Transverse colon (tissue), 4 donors: ENCODE results near the gene PANK4. TPM values are rescaled to one million over a fixed set of nuclear protein-coding genes. Genes with fewer than 3 reads are reported as not detected.

Experiments used
- DNase-seq: peaks from one replicate; pipeline ENCODE4 v3.0.0-alpha.2; 2019
- H3K27ac ChIP-seq, 4 donors: fragments of 200-600 bp; sonication (generic); 2 replicates each; pipeline ENCODE4 v1.5.1; 2016 to 2018; ENCODE audit warnings: inconsistent platforms in 4 of 4
- H3K27me3 ChIP-seq: fragments of 200-600 bp; sonication (generic); 2 replicates; pipeline ENCODE4 v1.5.1; 2017; ENCODE audit warnings: inconsistent platforms
- H3K36me3 ChIP-seq, 4 donors: fragments of 200-600 bp; sonication (generic); 2 replicates each; pipeline ENCODE4 v1.5.1; 2017 to 2019; ENCODE audit warnings: inconsistent platforms in 4 of 4
- H3K4me1 ChIP-seq, 4 donors: fragments of 200-600 bp; sonication (generic); 2 replicates each; pipeline ENCODE4 v1.5.1; 2017 to 2020; ENCODE audit warnings: inconsistent platforms in 4 of 4
- H3K4me3 ChIP-seq, 4 donors: fragments of 200-600 bp; sonication (generic); 1 replicate in 1 of 4; 2 replicates in 3 of 4; pipeline versions ENCODE4 v1.5.1 to v1.6.1; 2017 to 2019; ENCODE audit warnings: inconsistent platforms in 4 of 4
- H3K9me3 ChIP-seq, 2 donors: fragments of 200-600 bp; sonication (generic); 2 replicates each; pipeline ENCODE4 v1.5.1; 2017 to 2019; ENCODE audit warnings: inconsistent platforms in 2 of 2
- EP300 ChIP-seq: sonication (generic); formaldehyde crosslinking; IDR thresholded peaks from one replicate; pipeline ENCODE4 v1.6.1; 2017; ENCODE audit warnings: antibody characterized with exemption, low read depth
- POLR2A ChIP-seq: fragments of 450-650 bp; IDR thresholded peaks from one replicate; pipeline ENCODE4 v1.6.1; 2016; ENCODE audit warnings: antibody characterized with exemption, mild to moderate bottlenecking, moderate library complexity
- POLR2AphosphoS5 ChIP-seq, 3 donors: sonication (generic); formaldehyde crosslinking; IDR thresholded peaks; one replicate each; pipeline ENCODE4 v1.6.1; 2016; ENCODE audit warnings: antibody characterized with exemption in 3 of 3
- WGBS, 2 donors: methylation state at CpG; one replicate each; pipeline ENCODE4 v1.1.5; 2018; ENCODE audit warnings: low coverage in 1 of 2; 5-methylcytosine and 5-hydroxymethylcytosine counted together
- in situ Hi-C, 4 donors: fragments of 200-750 bp; cut with MboI; loops; one replicate each; pipeline versions ENCODE4 v1.15.0 to v1.15.1; 2017; ENCODE audit warnings: low sequenced_read_pairs in 3 of 4, low pct_ligation_motif_present in 1 of 4, low pct_unique_long_range_greater_than_20kb in 1 of 4
- intact Hi-C: fragments of 100-400 bp; cut with DNase I; formaldehyde crosslinking; loops from one replicate; pipeline ENCODE4 v1.15.1; 2023; ENCODE audit warnings: low total_unique reads
- total RNA-seq, 4 donors: library from RNA; depleted of rRNA; stranded (reverse); fragments of >200 nt; gene quantifications; one replicate each; pipeline ENCODE4 v1.1.0, GENCODE V29; 2016
- TF ChIP-seq, protein P1 (sequence below), 5 experiments: fragments of 200-600 bp in 3 of 5; fragments of 450-650 bp in 2 of 5; sonication (generic) in 3 of 5; IDR thresholded peaks; 1 replicate in 2 of 5; 2 replicates in 3 of 5; pipeline ENCODE4 v1.5.1; 2016 to 2017; ENCODE audit warnings: antibody characterized with exemption in 5 of 5, inconsistent platforms in 3 of 5, mild to moderate bottlenecking in 2 of 5, moderate library complexity in 1 of 5

Gene PANK4
- total RNA-seq, 4 donors from 2014 or later = 41.1 to 58.3 (median 47.3) TPM

DNA sequence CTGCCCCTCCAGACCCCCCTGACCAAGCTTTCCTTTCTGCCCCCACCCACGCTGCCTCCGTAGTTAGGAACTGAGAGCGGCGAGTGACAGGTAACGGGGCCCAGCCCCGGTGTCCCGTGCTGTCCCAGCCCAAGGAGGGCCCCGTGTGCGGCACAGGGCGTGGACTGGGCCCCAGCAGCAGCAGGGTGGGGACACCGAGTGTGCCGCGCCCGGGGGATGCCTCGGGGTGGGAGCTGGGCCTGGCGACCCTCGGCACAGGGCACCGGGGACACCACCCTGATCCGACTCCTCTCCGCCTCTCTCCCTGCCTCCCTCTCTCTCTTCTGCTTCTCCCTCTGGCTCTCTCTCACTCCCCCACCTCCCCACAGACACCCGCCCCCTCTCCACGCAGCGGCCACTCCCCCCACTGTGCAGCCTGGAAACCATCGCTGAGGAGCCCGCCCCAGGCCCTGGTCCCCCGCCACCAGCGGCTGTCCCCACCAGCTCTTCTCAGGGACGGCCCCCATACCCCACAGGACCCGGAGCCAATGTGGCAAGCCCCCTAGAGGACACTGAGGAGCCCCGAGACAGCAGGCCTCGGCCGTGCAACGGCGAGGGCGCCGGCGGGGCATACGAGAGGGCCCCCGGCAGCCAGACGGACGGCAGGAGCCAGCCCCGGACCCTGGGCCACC, 22.7 kb downstream of the PANK4 start:
- WGBS, 2 donors = 39% methylated on average over 34 of the region's 42 CpGs; no CpG with 5 or more reads in 1 of the 2 donors
- Histone ChIP-seq H3K4me1 (peaks cover 0 to 3% (median 0%) of the 10 kb centered on the region in 4 donors), H3K27ac (no peak overlapping the region), H3K36me3 (no peaks in the 10 kb centered on the region), H3K9me3 (no peaks in the 10 kb centered on the region), H3K27me3 (peaks cover 53% of the 10 kb centered on the region), H3K4me3 (no peak overlapping the region)
- TF ChIP-seq EP300 (no peak), POLR2AphosphoS5 (IDR thresholded peaks at IDR 0.05) (no peak), POLR2A (no peak)
- TF ChIP-seq, protein P1, sequence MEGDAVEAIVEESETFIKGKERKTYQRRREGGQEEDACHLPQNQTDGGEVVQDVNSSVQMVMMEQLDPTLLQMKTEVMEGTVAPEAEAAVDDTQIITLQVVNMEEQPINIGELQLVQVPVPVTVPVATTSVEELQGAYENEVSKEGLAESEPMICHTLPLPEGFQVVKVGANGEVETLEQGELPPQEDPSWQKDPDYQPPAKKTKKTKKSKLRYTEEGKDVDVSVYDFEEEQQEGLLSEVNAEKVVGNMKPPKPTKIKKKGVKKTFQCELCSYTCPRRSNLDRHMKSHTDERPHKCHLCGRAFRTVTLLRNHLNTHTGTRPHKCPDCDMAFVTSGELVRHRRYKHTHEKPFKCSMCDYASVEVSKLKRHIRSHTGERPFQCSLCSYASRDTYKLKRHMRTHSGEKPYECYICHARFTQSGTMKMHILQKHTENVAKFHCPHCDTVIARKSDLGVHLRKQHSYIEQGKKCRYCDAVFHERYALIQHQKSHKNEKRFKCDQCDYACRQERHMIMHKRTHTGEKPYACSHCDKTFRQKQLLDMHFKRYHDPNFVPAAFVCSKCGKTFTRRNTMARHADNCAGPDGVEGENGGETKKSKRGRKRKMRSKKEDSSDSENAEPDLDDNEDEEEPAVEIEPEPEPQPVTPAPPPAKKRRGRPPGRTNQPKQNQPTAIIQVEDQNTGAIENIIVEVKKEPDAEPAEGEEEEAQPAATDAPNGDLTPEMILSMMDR (IDR thresholded peaks at IDR 0.05) = no peak
- DNase-seq = no peak
- intact Hi-C loops = no loop called here
- in situ Hi-C loops = no loop called here

DNA sequence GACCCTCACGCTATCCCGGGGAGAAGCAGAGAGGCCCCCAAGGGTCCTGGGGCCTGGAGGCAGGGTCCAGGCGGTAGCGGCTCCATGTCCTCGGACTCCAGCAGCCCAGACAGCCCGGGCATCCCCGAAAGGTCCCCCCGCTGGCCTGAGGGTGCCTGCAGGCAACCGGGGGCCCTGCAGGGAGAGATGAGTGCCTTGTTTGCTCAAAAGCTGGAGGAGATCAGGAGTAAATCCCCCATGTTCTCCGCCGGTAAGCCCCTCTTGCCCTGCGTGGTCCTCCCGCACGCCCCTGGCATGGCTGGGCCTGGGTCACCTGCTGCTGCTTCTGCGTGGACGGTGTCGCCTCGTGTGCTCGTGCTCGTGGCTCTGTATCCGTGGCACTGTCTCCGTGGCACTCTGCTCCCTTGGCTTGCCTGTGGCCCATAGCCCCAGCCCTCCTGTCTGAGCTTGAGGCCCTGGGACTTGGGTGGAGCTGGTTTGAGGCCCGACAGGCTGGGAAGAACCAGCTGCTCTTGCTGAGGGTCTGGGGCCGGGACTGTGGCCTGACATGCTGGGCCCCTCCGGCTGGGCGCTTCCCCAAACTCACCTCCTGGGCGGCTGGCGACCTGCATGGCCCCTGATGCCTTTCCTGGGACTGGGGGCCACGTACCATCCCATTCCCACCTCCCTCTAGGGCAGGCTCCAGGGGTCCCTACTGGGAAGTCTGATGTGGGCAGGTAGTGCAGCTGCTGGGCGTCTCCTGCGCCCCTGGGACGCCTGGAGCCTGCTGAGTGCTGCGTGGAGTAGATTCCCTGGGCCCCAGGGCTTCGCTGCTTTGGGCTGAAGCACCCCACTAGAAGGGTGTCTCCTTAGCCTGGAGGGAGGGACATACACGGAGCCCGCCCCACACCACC, 23.5 kb downstream of the PANK4 start:
- no peaks in the 10 kb centered on the region for H3K9me3 ChIP-seq
- H3K36me3 ChIP-seq = no peaks in the 10 kb centered on the region
- in situ Hi-C loops = no loop called here
- peaks cover 0 to 3% (median 0%) of the 10 kb centered on the region in 4 donors for H3K4me1 ChIP-seq
- no peak overlapping the region for H3K27ac ChIP-seq
- no peak for TF ChIP-seq POLR2AphosphoS5 (IDR thresholded peaks at IDR 0.05)
- TF ChIP-seq, protein P1 (IDR thresholded peaks at IDR 0.05) = no peak
- no peak for TF ChIP-seq EP300
- no peak for TF ChIP-seq POLR2A
- H3K4me3 ChIP-seq = no peak overlapping the region
- peaks cover 56% of the 10 kb centered on the region for H3K27me3 ChIP-seq
- intact Hi-C loops = no loop called here
- DNase-seq = no peak
- WGBS, 2 donors = 73% methylated on average over 36 of the region's 36 CpGs; no CpG with 5 or more reads in 1 of the 2 donors

DNA sequence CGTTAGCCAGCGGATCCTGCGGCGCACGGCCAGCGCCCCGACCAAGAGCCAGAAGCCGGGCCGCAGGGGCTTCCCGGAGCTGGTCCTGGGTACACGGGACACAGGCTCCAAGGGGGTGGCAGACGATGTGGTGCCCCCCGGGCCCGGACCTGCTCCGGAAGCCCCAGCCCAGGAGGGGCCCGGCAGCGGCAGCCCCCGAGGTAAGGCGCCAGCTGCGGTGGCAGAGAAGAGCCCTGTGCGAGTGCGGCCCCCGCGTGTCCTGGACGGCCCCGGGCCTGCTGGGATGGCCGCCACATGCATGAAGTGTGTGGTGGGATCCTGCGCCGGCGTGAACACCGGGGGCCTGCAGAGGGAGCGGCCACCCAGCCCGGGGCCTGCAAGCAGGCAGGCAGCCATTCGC, 24.2 kb downstream of the PANK4 start:
- no peaks in the 10 kb centered on the region for H3K36me3 ChIP-seq
- peaks cover 56% of the 10 kb centered on the region for H3K27me3 ChIP-seq
- no peaks in the 10 kb centered on the region for H3K9me3 ChIP-seq
- peaks cover 0 to 3% (median 0%) of the 10 kb centered on the region in 4 donors for H3K4me1 ChIP-seq
- no peak for DNase-seq
- H3K4me3 ChIP-seq = no peak overlapping the region
- TF ChIP-seq, protein P1 (IDR thresholded peaks at IDR 0.05) = no peak
- TF ChIP-seq EP300 (no peak), POLR2A (no peak), POLR2AphosphoS5 (IDR thresholded peaks at IDR 0.05) (no peak)
- 90% methylated on average over 28 of the region's 34 CpGs; no CpG with 5 or more reads in 1 of the 2 donors for whole genome bisulfite sequencing, 2 donors
- intact Hi-C loops (no loop called here), in situ Hi-C loops (no loop called here)
- no peak overlapping the region for H3K27ac ChIP-seq

DNA sequence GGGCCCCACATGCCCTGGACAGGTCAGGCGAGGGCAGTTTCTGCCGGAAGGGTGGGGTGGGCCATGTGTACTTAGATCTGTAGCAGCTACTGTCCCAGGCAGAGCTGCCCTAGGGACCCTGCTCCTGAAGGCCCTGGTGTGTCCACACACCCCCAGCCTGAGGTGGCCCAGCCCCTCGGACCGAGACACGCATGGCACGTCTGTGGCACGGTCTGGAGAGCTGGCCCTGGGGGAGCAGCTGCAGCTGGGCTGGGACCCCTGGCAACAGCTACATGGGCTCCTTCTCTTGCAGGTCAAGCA, 24.6 kb downstream of the PANK4 start:
- in situ Hi-C loops (no loop called here), intact Hi-C loops (no loop called here)
- Histone ChIP-seq H3K36me3 (no peaks in the 10 kb centered on the region), H3K4me3 (no peak overlapping the region), H3K4me1 (peaks cover 0 to 3% (median 0%) of the 10 kb centered on the region in 4 donors), H3K9me3 (no peaks in the 10 kb centered on the region), H3K27ac (no peak overlapping the region), H3K27me3 (peaks cover 56% of the 10 kb centered on the region)
- WGBS, 2 donors = 58% methylated on average over 6 of the region's 7 CpGs; no CpG with 5 or more reads in 1 of the 2 donors
- TF ChIP-seq POLR2A (no peak), EP300 (no peak), POLR2AphosphoS5 (IDR thresholded peaks at IDR 0.05) (no peak)
- TF ChIP-seq, protein P1 (IDR thresholded peaks at IDR 0.05) = no peak
- no peak for DNase-seq
